Measurements from ENCODE around the gene ZMYND8. TPM values are rescaled to one million over a fixed set of nuclear protein-coding genes. Genes with fewer than 3 reads are reported as not detected.

The ZMYND8 gene
- total and polyA plus RNA-seq, 2 of the 4 experiments (the other 2 are of a cell fraction) = 24.0 to 28.2 TPM

DNA sequence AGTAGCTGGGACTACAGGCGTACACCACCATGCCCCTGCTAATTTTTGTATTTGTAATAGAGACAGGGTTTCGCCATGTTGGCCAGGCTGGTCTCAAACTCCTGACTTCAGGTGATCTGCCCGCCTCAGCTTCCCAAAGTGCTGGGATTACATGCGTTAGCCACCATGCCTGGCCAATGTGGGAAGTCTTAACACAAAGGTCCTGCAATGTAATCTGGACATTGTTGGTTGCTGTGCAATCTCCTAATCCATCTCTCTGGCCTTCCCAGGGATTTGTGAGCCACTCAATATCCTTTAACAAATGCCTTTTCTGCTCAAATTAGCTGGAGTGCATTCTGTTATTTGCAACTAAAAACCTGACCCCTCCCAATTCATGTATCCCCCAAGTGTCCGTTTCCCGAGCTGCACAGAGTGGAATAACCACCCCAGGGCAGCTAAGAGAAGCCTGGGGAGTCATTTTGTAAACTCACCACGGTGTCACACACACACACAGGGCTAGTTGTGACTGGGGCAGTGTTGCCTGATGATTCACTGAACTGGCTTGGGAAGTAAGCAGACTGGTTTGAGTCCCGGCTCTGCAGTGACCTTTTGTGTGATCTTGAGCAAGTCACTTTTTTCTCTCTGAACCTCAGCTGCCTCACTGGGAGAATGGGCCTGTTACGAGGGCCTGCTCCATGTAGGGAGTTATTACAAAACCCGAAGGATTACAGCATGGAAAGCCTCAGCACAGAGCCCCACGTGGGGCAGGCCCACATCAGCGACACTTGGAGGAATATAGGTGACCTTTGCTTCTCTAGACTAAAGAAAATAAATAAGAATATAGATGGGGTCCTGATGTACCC lies 152.3 kb downstream of the ZMYND8 start:
- no peak overlapping the region for H4K5ac ChIP-seq (ENCODE audit: low read depth, low read length)
- H4K20me1 ChIP-seq (ENCODE audit: insufficient read depth, low read length) = no peaks in the 10 kb centered on the region; the same call in 1 of the 2 replicates
- H3K27ac ChIP-seq (ENCODE audit: insufficient read depth, low read length) = no peak overlapping the region
- H2AK5ac ChIP-seq (ENCODE audit: low read depth, low read length) = peak overlapping the region; percentile 27; the same call in 1 of the 2 replicates
- H2BK20ac ChIP-seq (ENCODE audit: low read depth, low read length) = no peak overlapping the region
- no peaks in the 10 kb centered on the region for H3K27me3 ChIP-seq (ENCODE audit: control insufficient read depth, insufficient read depth, low read length)
- peak overlapping the region in 1 of 2 experiments; percentile 6; a peak in 1 of 4 replicates for H4K8ac ChIP-seq (ENCODE audit: low read depth in 2 of 2, low read length in 2 of 2)
- no peak overlapping the region for H3K23ac ChIP-seq (ENCODE audit: low read depth, low read length)
- in situ Hi-C loops (cut with MboI; ENCODE audit: low sequenced_read_pairs) = loop anchor here (10.0 kb wide), 1 partner anchor 449 kb away; no protein-coding TSS in a partner anchor
- H3K79me1 ChIP-seq (ENCODE audit: low read depth in 1 of 2, low read length in 2 of 2) = peaks cover 0 to 16% of the 10 kb centered on the region in 2 experiments; a peak in 1 of 4 replicates
- no peak overlapping the region for H2AFZ ChIP-seq (replicated peaks; ENCODE audit: low read length, poor library complexity)
- intact Hi-C loops (cut with micrococcal nuclease) = loop anchor here (2.0 kb wide), 2 partner anchors 299 to 417 kb away; no protein-coding TSS in a partner anchor
- H3K9me1 ChIP-seq (ENCODE audit: insufficient read depth, low read length) = peaks cover 21% of the 10 kb centered on the region; the same call in 1 of the 2 replicates
- no peak overlapping the region for H3K4me3 ChIP-seq (ENCODE audit: insufficient read depth, low read depth, low read length)
- CTCF ChIA-PET = interaction anchor here (0.6 to 1.5 kb wide), 2 partner anchors 86 to 180 kb away, joined by 3 to 5 read pairs; no protein-coding TSS in a partner anchor
- WGBS, 2 experiments (ENCODE audit: extremely low coverage in 2 of 2, insufficient read length in 1 of 2) = 64% methylated on average over 2 of the region's 12 CpGs; no CpG with 5 or more reads in 1 of the 2 experiments
- POLR2A ChIA-PET (ENCODE audit: unreplicated experiment) = no interaction called here
- dilution Hi-C loops (cut with HindIII; ENCODE audit: low sequenced_read_pairs, unreplicated experiment) = no loop called here
- no peak overlapping the region for H3K9ac ChIP-seq (ENCODE audit: low read depth, low read length)
- H4K91ac ChIP-seq (ENCODE audit: insufficient read depth, low read depth, low read length) = no peak overlapping the region
- H2BK120ac ChIP-seq (ENCODE audit: low read depth, low read length) = no peak overlapping the region
- ATAC-seq (ENCODE audit: low read depth) (peak; percentile 62), DNase-seq (peak; percentile 87)
- TF ChIP-seq MAFK (IDR thresholded peaks at IDR 0.05; ENCODE audit: low read depth, low read length) (no peak), MAZ (IDR thresholded peaks at IDR 0.05; ENCODE audit: borderline replicate concordance, low read depth, low read length) (0 out of 2 replicates have a peak, but pooled peaks have one; percentile 16), CEBPB (IDR thresholded peaks at IDR 0.05; ENCODE audit: low read depth, low read length) (peak; percentile 44; the same call in 1 of the 2 replicates), RCOR1 (IDR thresholded peaks at IDR 0.05; ENCODE audit: insufficient replicate concordance, low read length) (peak; percentile 71), FOS (IDR thresholded peaks at IDR 0.05; ENCODE audit: low read depth, low read length) (peak; percentile 47; the same call in 1 of the 2 replicates)
- no peak overlapping the region for H2BK5ac ChIP-seq (ENCODE audit: low read depth, low read length, poor library complexity, severe bottlenecking)
- peaks cover 2% of the 10 kb centered on the region for H3K4me1 ChIP-seq (ENCODE audit: control insufficient read depth, insufficient read depth, low read length)
- peaks cover 8% of the 10 kb centered on the region; the same call in 1 of the 2 replicates for H3K36me3 ChIP-seq (ENCODE audit: control insufficient read depth, insufficient read depth, low read length)
- H3K18ac ChIP-seq (ENCODE audit: low read depth, low read length) = no peak overlapping the region
- no TSS peak for BruUV-seq (replicated peaks)
- H2AK9ac ChIP-seq (replicated peaks; ENCODE audit: low read depth, low read length, poor library complexity) = no peak overlapping the region
- no peaks in the 10 kb centered on the region for H3K9me3 ChIP-seq (ENCODE audit: control insufficient read depth, insufficient read depth, low read length)
- H3K4me2 ChIP-seq (ENCODE audit: low read depth, low read length) = no peak overlapping the region
- H3K14ac ChIP-seq (replicated peaks; ENCODE audit: low read depth, low read length) = no peak overlapping the region
- H3K56ac ChIP-seq (ENCODE audit: extremely low read depth, insufficient read depth, low read length) = no peak overlapping the region
- no peak overlapping the region for H2BK15ac ChIP-seq (ENCODE audit: low read depth, low read length)
- no peak overlapping the region for H3K4ac ChIP-seq (ENCODE audit: low read depth, low read length)

Data from IMR-90 (cell line).